Hair follicle dermal papilla cell (primary cell): ENCODE measurements around the gene GALK1. TPM values are rescaled to one million over a fixed set of nuclear protein-coding genes. Genes with fewer than 3 reads are reported as not detected.

Source experiments
- total RNA-seq: library from RNA; depleted of rRNA; stranded (reverse); fragments of >200 nt; gene quantifications from 2 replicates; pipeline ENCODE4 v1.2.3, GENCODE V29; 2012

Gene GALK1
- 50.0 and 56.8 TPM in 2 replicates for total RNA-seq

DNA sequence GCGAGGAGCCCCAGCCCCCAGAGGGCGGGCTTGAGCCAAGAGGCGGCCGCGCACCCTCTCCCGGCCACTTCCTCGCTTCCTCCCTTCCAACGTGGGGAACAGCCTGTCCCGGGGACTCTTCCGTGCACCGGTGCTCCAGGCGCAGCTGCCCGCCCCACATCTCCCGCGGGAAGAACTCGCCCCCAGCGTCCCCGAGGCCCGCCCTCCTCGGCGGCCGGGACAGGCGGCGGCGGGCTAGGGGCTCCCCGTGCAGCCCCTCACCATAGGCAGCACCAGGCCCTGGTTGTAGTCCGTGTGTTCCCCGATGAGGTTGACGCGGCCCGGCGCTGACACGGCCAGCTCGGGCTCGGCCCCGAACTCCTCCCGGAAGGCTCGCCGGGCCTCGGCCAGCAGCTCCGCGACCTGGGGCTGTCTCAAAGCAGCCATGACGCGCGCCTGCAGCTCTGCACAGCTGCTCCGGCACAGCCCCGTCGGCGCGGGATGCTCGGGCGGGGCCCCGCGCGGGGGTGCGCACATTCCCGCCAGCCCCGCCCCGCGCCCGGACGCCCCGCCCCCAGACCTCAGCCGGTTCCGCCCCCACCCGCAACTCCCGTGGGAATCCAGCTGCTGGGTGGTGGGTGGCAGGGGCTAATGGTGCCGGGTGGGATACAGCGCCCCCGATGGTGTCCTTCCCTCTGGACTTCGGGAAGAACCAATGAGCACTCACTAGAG, at the start of gene GALK1:
Gene GALK1 (minus strand): TSS at position 482 of the 711 bp plus-strand sequence. CDS start 56 bp downstream, at position 426.

DNA sequence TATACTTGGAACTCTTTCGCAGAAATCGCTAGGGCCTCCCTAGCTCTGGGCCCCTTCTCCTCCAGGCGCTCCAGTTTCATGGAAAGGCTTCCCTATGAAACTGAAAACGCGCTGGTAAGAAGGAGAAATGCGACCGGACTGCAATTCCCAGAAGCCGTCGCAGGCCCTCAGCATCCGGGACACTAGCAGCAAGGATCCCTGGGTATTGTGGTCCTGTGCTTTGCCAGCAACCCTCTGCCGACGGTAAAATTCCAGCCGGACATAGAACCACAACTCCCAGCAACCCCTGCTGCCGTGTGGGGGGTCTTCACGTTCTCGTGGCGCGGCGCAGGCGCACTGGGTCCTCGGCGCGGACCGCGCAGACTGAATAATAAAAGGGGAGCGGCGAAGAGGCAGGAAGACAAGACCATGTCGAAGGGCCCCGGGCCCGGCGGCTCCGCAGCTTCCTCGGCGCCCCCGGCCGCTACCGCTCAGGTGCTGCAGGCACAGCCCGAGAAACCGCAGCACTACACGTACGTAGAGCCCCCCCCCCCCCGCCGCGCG, 19.6 kb upstream of the GALK1 start, which contains the start of gene UNK:
Gene UNK (plus strand): TSS at position 334 of the 543 bp plus-strand sequence. CDS start 75 bp downstream, at position 409.

DNA sequence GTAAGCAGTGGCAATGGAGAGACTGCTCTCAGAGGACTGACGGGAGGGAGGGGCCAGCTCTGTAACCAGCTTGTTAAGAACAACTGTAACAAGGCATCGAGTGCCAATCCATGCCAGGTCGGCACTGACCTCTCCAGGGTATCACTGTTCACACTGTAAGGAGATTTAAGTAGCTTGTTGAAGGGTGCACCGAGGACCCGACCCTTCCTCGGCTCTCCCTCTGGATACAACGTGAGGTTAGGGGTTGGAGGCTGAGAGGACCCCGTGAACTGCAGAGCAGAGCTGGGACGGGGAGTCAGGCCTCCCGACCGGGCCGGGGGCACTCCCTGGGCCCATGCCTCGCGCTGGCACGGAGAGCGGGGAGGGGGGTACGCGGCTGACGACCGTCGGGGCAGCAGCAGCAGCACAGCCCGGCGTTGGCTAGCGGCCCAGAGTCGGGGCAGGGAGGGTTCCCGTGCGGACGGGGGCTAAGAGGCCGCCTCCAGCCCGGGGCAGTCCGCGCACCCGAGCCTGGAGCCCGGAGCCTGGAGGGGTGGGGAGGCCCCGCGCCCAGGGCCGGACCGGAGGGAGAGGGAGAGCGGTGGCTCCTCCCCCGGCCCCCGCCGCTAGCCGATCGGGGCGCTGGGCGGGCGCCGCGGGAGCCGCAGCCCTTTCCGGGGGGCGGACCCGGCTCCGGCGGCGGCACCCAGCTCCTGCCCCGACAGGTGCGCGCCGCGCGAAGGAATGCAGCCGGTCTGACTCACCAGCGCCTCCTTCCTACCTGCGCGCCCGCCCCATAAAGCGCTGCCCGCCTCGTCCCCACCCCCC, 44.1 kb downstream of the GALK1 start, which contains the start of gene ITGB4:
Gene ITGB4 (plus strand): TSS at position 804 of the 807 bp plus-strand sequence. CDS start 3,245 bp downstream, outside the sequence.

Other genes with a start within 250 kb of the GALK1 start
- 12.2 and 15.9 TPM in 2 replicates for gene CASKIN2, start 249.7 kb downstream of the GALK1 start, total RNA-seq
- gene TSEN54, start 248.7 kb downstream of the GALK1 start, total RNA-seq: 6.8 and 8.3 TPM in 2 replicates
- gene LLGL2, start 239.5 kb downstream of the GALK1 start, total RNA-seq: 0.24 and 0.32 TPM in 2 replicates
- gene MYO15B, start 177.4 kb downstream of the GALK1 start, total RNA-seq: 4.2 and 7.2 TPM in 2 replicates
- 0.16 and 0.24 TPM in 2 replicates for gene SMIM5, start 131.8 kb downstream of the GALK1 start, total RNA-seq
- 16.5 and 19.5 TPM in 2 replicates for gene RECQL5, start 98.0 kb downstream of the GALK1 start, total RNA-seq
- gene SAP30BP, start 97.9 kb downstream of the GALK1 start, total RNA-seq: 63.4 and 70.8 TPM in 2 replicates
- 9.6 and 39.8 TPM in 2 replicates for gene ITGB4, start 43.7 kb downstream of the GALK1 start, total RNA-seq
- gene UNK, start 19.6 kb upstream of the GALK1 start, total RNA-seq: 26.0 and 28.1 TPM in 2 replicates
- gene UNC13D, start 79.2 kb upstream of the GALK1 start, total RNA-seq: 0.97 and 1.2 TPM in 2 replicates
- 26.8 and 28.2 TPM in 2 replicates for gene WBP2, start 90.1 kb upstream of the GALK1 start, total RNA-seq
- gene TRIM47, start 113.4 kb upstream of the GALK1 start, total RNA-seq: 35.9 and 40.7 TPM in 2 replicates
- 33.2 and 39.1 TPM in 2 replicates for gene TRIM65, start 131.8 kb upstream of the GALK1 start, total RNA-seq
- gene MRPL38, start 139.7 kb upstream of the GALK1 start, total RNA-seq: 28.7 and 30.1 TPM in 2 replicates
- gene FBF1, start 175.8 kb upstream of the GALK1 start, total RNA-seq: 7.8 and 10.7 TPM in 2 replicates
- 67.9 and 72.0 TPM in 2 replicates for gene ACOX1, start 214.0 kb upstream of the GALK1 start, total RNA-seq
- gene TEN1, start 214.0 kb upstream of the GALK1 start, total RNA-seq: 22.9 and 27.3 TPM in 2 replicates
- gene CDK3, start 235.7 kb upstream of the GALK1 start, total RNA-seq: 0.97 and 1.7 TPM in 2 replicates